PFSK-1 (cell line): ENCODE measurements around the gene EDRF1.

ENCODE experiments used
- FOXP2 ChIP-seq: optimal IDR thresholded peaks from 2 replicates; pipeline ENCODE3; 2011; ENCODE audit warnings: borderline replicate concordance, control low read depth, inconsistent platforms; ENCODE audit not compliant: insufficient read depth; ENCODE audit errors: extremely low read length, extremely low read depth
- POLR2AphosphoS5 ChIP-seq: IDR thresholded peaks from 2 replicates; pipeline ENCODE4 v1.6.1; 2012; ENCODE audit warnings: low read depth, mild to moderate bottlenecking, control low read depth, low read length, moderate library complexity
- SIN3A ChIP-seq: IDR thresholded peaks from 2 replicates; pipeline ENCODE4 v1.6.1; 2012; ENCODE audit warnings: mild to moderate bottlenecking, low read length, moderate library complexity, borderline replicate concordance; ENCODE audit not compliant: insufficient read depth
- TAF1 ChIP-seq: IDR thresholded peaks from 2 replicates; pipeline ENCODE4 v1.6.1; 2012; ENCODE audit warnings: low read length, control low read depth, borderline replicate concordance; ENCODE audit not compliant: insufficient read depth
- TF ChIP-seq, protein P1 (sequence below), 2 experiments: IDR thresholded peaks; 2 replicates each; pipeline versions ENCODE4 v1.6.1 to v1.8.0; 2011 to 2012; ENCODE audit warnings: low read depth in 2 of 2, low read length in 2 of 2, control low read depth in 1 of 2, inconsistent platforms in 1 of 2, mild to moderate bottlenecking in 1 of 2, moderate library complexity in 1 of 2; ENCODE audit not compliant: insufficient read depth in 1 of 2

The EDRF1 gene

DNA sequence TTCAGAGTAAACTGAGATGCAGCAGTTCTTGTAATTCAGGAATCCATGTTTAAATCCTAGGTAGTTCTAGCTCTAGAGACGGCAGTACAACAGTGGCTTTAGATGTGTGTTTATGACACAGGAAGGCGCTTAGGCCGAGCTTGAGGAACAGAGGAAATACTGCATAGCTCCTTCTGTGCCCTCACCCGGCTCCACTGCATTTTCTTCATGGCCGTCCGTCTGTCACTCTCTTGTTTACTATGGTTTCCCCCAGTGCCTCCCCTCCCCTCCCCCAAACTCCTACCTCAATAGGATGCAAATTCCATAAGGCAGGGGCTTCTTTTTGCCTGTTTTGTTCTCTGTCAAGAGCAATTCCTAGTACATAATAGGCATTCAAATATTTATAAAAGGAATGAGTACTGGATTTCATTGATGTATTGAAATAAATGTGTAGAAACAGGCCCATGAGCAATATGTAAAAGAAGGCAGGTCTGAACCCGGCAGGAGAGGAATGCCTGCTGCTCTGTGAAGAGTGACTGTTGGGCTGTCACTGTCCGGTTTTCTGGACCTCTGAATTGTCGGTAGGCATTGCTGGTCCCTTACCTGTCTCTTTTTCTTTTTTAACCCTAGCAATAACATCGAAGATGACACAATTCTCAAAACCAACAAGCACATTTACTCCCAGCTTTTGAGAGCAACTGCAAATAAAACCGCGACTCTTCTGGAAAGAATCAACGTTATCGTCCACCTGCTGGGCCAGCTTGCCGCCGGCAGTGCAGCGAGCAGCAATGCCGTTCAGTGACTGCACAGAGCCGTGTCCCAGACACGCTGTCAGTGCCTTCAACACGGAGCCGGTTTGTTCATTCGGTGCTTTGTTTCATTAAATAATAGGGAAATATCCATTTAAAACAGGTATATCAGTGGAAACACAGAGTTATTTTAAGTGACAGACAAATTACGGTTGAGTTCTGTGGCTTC, 43.5 kb downstream of the EDRF1 start:
- TF ChIP-seq POLR2AphosphoS5 = no peak
- TF ChIP-seq TAF1 = no peak
- TF ChIP-seq, protein P1, sequence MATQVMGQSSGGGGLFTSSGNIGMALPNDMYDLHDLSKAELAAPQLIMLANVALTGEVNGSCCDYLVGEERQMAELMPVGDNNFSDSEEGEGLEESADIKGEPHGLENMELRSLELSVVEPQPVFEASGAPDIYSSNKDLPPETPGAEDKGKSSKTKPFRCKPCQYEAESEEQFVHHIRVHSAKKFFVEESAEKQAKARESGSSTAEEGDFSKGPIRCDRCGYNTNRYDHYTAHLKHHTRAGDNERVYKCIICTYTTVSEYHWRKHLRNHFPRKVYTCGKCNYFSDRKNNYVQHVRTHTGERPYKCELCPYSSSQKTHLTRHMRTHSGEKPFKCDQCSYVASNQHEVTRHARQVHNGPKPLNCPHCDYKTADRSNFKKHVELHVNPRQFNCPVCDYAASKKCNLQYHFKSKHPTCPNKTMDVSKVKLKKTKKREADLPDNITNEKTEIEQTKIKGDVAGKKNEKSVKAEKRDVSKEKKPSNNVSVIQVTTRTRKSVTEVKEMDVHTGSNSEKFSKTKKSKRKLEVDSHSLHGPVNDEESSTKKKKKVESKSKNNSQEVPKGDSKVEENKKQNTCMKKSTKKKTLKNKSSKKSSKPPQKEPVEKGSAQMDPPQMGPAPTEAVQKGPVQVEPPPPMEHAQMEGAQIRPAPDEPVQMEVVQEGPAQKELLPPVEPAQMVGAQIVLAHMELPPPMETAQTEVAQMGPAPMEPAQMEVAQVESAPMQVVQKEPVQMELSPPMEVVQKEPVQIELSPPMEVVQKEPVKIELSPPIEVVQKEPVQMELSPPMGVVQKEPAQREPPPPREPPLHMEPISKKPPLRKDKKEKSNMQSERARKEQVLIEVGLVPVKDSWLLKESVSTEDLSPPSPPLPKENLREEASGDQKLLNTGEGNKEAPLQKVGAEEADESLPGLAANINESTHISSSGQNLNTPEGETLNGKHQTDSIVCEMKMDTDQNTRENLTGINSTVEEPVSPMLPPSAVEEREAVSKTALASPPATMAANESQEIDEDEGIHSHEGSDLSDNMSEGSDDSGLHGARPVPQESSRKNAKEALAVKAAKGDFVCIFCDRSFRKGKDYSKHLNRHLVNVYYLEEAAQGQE (IDR thresholded peaks at IDR 0.05; ENCODE audit: insufficient read depth in 1 of 2, low read depth in 2 of 2, low read length in 2 of 2) = no peak

DNA sequence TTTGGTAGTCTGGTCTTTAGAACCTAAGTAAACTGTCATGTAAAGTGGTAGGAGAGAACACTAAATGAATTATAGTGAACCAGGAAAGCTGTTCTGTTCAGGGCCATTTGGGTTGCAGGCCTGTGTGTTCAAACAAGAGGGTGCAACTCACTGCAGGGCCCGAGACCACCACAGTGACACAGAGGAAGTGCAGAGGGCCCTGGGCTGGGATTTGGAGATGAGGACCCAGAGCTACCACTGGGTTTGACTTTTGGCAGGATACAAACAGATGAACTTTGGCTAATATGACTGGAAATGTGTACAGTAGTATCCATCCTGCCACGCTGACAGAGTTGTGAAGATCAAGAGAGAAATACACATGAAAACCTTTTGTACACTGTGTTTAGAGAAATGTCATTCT, 46.3 kb downstream of the EDRF1 start:
- TF ChIP-seq, protein P1 (IDR thresholded peaks at IDR 0.05; ENCODE audit: insufficient read depth in 1 of 2, low read depth in 2 of 2, low read length in 2 of 2) = no peak
- TF ChIP-seq SIN3A = no peak
- TF ChIP-seq POLR2AphosphoS5 = no peak
- TF ChIP-seq TAF1 = no peak
- TF ChIP-seq FOXP2 = no peak

DNA sequence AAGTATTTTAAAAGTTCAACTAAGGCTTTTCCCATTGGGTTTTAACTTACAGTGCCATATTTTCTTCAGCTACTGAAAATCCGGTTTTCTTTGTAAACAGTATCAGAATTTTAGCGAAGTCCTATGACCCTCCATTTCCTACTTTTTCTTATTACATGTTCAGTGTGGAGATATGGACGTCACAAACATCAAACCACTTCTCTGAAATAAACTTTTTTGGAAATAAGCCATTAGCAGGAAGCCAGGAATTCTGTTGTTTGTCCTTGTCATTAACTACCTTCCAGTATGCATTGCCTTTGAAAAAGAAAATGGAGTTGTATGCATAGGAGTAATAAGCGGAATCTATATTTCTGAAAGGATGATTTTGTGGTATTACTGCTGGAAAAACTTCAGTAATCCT, 47.0 kb downstream of the EDRF1 start:
- TF ChIP-seq FOXP2 (no peak), SIN3A (no peak), POLR2AphosphoS5 (no peak), TAF1 (no peak)
- TF ChIP-seq, protein P1 (IDR thresholded peaks at IDR 0.05; ENCODE audit: insufficient read depth in 1 of 2, low read depth in 2 of 2, low read length in 2 of 2) = no peak

DNA sequence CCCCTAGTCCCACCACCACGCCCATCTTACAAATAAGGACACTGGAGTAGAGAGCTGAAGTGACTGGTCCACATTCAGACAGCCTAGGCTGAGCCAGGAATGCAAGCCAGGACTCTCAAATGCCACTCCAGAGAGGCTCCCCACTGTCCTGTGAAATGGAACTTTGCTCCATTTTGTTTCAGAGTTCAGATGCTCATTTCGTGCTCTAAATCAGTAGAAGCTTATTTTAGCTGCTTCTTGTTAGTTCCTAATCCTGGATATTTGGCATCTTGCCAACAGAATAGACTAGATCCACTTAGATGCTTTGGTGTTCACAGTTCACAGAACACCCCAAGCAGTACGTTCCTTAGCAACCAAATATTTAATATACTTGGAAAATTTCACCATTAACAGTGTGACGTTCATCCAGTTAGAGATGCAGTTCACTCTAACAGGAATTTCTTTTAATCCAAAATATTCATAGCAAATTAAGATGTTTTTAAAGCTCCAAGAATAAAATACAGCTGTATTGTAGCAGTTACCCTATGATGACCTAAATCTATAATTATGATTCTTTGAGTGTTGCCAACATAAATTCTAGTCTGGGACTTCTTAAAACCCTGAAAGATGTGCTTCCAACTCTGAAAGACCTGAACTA, 48.8 kb downstream of the EDRF1 start:
- TF ChIP-seq TAF1 (no peak), POLR2AphosphoS5 (no peak), SIN3A (no peak), FOXP2 (no peak)
- TF ChIP-seq, protein P1 (IDR thresholded peaks at IDR 0.05; ENCODE audit: insufficient read depth in 1 of 2, low read depth in 2 of 2, low read length in 2 of 2) = no peak
